Mesendoderm (in vitro differentiated cells): ENCODE measurements around the gene TUBA3E. TPM values are rescaled to one million over a fixed set of nuclear protein-coding genes. Genes with fewer than 3 reads are reported as not detected.
A peak's percentile ranks its signal among the peaks of the same experiment; 100 is the strongest.
"Not testable (repeated sequence)": the region's sequence is repeated elsewhere in the genome, so short reads cannot be mapped to it uniquely, and the experiment has no call there.

Source experiments
- DNase-seq: peaks from one replicate; pipeline ENCODE4 v3.0.0; 2013
- H2AK5ac ChIP-seq: 2 replicates; pipeline ENCODE4 v1.6.1; 2013; ENCODE audit warnings: low read length, inconsistent platforms
- H2BK120ac ChIP-seq: 2 replicates; pipeline ENCODE4 v1.6.1; 2013; ENCODE audit warnings: low read depth, mild to moderate bottlenecking, low read length, moderate library complexity, mixed read lengths
- H2BK15ac ChIP-seq: replicated peaks from 2 replicates; pipeline ENCODE4 v1.6.1; 2013; ENCODE audit warnings: low read depth, mild to moderate bottlenecking, moderate library complexity
- H2BK5ac ChIP-seq: 2 replicates; pipeline ENCODE4 v1.6.1; 2013; ENCODE audit warnings: low read length, inconsistent platforms
- H3K18ac ChIP-seq: 2 replicates; pipeline ENCODE4 v1.6.1; 2013; ENCODE audit warnings: mild to moderate bottlenecking, low read length, mixed read lengths
- H3K23ac ChIP-seq: one replicate; pipeline ENCODE4 v1.6.1; 2013; ENCODE audit warnings: low read length
- H3K27ac ChIP-seq: 2 replicates; pipeline ENCODE4 v1.5.1; 2013; ENCODE audit warnings: low read depth, mild to moderate bottlenecking, inconsistent platforms, low read length, moderate library complexity
- H3K27me3 ChIP-seq: 2 replicates; pipeline ENCODE4 v1.6.1; 2013; ENCODE audit warnings: low read length, control low read depth, mild to moderate bottlenecking, inconsistent platforms; ENCODE audit not compliant: insufficient read depth, poor library complexity
- H3K36me3 ChIP-seq: 2 replicates; pipeline ENCODE4 v1.6.1; 2013; ENCODE audit warnings: low read length, inconsistent platforms; ENCODE audit not compliant: control insufficient read depth, insufficient read depth
- H3K4ac ChIP-seq: one replicate; pipeline ENCODE4 v1.6.1; 2013; ENCODE audit warnings: low read depth, mild to moderate bottlenecking, low read length, moderate library complexity
- H3K4me1 ChIP-seq: 2 replicates; pipeline ENCODE4 v1.6.1; 2013; ENCODE audit warnings: low read depth, low read length, inconsistent platforms; ENCODE audit not compliant: control insufficient read depth
- H3K4me2 ChIP-seq: 2 replicates; pipeline ENCODE4 v1.6.1; 2013; ENCODE audit warnings: low read length
- H3K4me3 ChIP-seq: 2 replicates; pipeline ENCODE4 v1.5.1; 2013; ENCODE audit warnings: mild to moderate bottlenecking, low read length
- H3K56ac ChIP-seq: one replicate; pipeline ENCODE4 v1.6.1; 2013; ENCODE audit warnings: low read length
- H3K79me1 ChIP-seq: 2 replicates; pipeline ENCODE4 v1.6.1; 2013; ENCODE audit warnings: low read length, inconsistent platforms
- H3K79me2 ChIP-seq: 2 replicates; pipeline ENCODE4 v1.6.1; 2013; ENCODE audit warnings: mild to moderate bottlenecking, low read length; ENCODE audit not compliant: control insufficient read depth, insufficient read depth
- H3K9ac ChIP-seq: 2 replicates; pipeline ENCODE4 v1.6.1; 2013; ENCODE audit warnings: low read length, inconsistent platforms
- H4K5ac ChIP-seq: one replicate; pipeline ENCODE4 v1.6.1; 2013; ENCODE audit warnings: low read length
- H4K8ac ChIP-seq: one replicate; pipeline ENCODE4 v1.6.1; 2013; ENCODE audit warnings: low read depth, mild to moderate bottlenecking, control low read depth, low read length, moderate library complexity
- WGBS: extraction: QIAGEN DNeasy Blood & Tissue Kit; methylation state at CpG from one replicate; pipeline ENCODE4 v1.1.7; 2013; ENCODE audit warnings: low lambda C conversion rate, missing lambda C conversion rate; ENCODE audit not compliant: insufficient coverage; ENCODE audit errors: extremely low coverage; 5-methylcytosine and 5-hydroxymethylcytosine counted together
- polyA plus RNA-seq, 2 experiments: library from polyadenylated mRNA; stranded (reverse); fragments of 200-250 nt; gene quantifications; one replicate each; pipeline ENCODE4 v1.2.3, GENCODE V29; 2013

TUBA3E gene
- not detected for polyA plus RNA-seq (2013, experiment 1 of 2)
- polyA plus RNA-seq (2013, experiment 2 of 2): not detected

DNA sequence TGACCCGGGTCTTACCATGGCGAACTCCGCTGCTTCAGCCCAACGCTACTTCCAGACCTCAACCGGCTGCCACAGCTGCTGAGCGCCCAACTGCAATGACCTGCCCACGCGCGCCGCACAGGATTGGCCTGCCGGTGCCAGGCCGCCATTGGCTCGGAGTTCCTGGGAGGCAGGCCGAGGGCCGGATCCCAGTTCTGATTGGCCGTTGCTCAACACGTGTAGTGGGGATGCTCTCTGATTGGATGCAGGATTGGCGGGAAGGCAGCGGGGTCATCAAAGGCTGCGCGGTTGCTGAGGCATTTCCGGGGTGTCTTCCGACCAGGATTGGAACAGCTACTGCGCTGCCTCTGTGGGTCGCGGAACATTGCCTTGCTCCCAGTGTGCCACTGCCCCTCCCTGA lies at the start of gene TUBA3E:
Gene TUBA3E (minus strand): TSS at position 97 of the 400 bp plus-strand sequence. CDS start 79 bp downstream, at position 18.
- DNase-seq: no peak
- no CpG with 5 or more reads among the region's 26 CpGs for whole genome bisulfite sequencing
- H4K5ac ChIP-seq: no peak within 1 kb of the TSS

DNA sequence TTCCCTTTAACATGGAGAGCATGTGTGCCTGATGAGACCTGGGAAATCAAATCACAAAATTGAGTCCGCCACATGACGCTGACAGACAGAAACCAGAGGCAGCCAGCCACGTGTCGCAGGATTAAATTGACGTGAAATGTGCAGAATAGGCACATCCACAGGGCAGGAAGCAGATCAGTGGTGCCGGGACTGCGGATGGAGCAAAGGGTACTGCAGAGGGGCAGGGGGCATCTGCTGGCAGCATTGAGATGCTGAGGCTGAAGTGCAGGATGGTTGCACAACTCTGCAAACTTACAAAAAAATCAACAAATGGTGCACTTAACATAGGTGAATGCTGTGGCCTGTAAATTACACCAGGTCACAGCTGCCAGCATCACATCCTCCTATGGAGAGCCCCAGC lies 48.2 kb upstream of the TUBA3E start:
- Histone ChIP-seq H3K27me3 (no peaks in the 10 kb centered on the region), H3K23ac (no peak overlapping the region), H2BK120ac (no peak overlapping the region), H3K4me2 (no peak overlapping the region), H3K56ac (no peak overlapping the region), H3K18ac (no peak overlapping the region), H3K4ac (no peak overlapping the region), H2AK5ac (no peak overlapping the region), H3K4me3 (no peak overlapping the region), H4K5ac (no peak overlapping the region), H3K27ac (no peak overlapping the region), H2BK15ac (no peak overlapping the region), H3K36me3 (no peaks in the 10 kb centered on the region), H2BK5ac (no peak overlapping the region), H3K9ac (no peak overlapping the region), H3K79me1 (no peaks in the 10 kb centered on the region), H3K4me1 (no peaks in the 10 kb centered on the region), H4K8ac (no peak overlapping the region), H3K79me2 (no peaks in the 10 kb centered on the region)
- no peak for DNase-seq
- no CpG with 5 or more reads among the region's 7 CpGs for WGBS

More for the DNA sequence above, at the start of gene TUBA3E:
- no peak within 1 kb of the TSS for H2BK15ac ChIP-seq
- no peak within 1 kb of the TSS for H2BK5ac ChIP-seq
- no peaks in the 10 kb centered on the region for H3K4me1 ChIP-seq
- H3K23ac ChIP-seq: no peak within 1 kb of the TSS
- H3K4me2 ChIP-seq: no peak within 1 kb of the TSS
- no peak within 1 kb of the TSS for H3K18ac ChIP-seq
- no peak within 1 kb of the TSS for H2BK120ac ChIP-seq
- H3K79me2 ChIP-seq: no peaks in the 10 kb centered on the region
- no peaks in the 10 kb centered on the region for H3K79me1 ChIP-seq
- H4K8ac ChIP-seq: no peak within 1 kb of the TSS
- H3K4me3 ChIP-seq: no peak within 1 kb of the TSS
- no peak within 1 kb of the TSS for H2AK5ac ChIP-seq
- H3K27me3 ChIP-seq: no peaks in the 10 kb centered on the region
- H3K4ac ChIP-seq: no peak within 1 kb of the TSS
- no peak within 1 kb of the TSS for H3K9ac ChIP-seq
- H3K27ac ChIP-seq: no peak within 1 kb of the TSS
- H3K56ac ChIP-seq: no peak within 1 kb of the TSS
- no peaks in the 10 kb centered on the region for H3K36me3 ChIP-seq

DNA sequence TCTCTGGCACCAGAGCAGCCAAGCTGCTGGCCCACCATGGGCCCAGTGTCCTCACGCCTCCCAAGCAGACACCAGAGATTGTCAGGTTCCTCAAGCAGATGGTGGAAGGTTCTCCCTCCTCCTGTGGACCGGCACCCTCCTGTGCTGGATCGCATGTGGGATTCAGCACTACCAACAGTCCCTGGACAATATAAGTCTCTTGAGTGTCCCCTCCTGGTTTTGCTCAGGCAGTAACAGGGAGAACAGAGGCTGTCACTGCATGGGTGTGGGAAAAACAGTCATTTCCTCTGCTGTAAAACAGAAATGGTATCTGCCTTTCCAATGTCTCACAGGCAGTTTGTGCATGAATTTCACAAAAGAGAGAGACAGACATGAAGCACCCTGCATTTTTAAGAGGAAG lies 47.7 kb upstream of the TUBA3E start:
- peak; percentile 2 for DNase-seq
- Histone ChIP-seq H4K5ac (no peak overlapping the region), H3K9ac (no peak overlapping the region), H3K56ac (no peak overlapping the region), H3K4me3 (no peak overlapping the region), H3K4ac (no peak overlapping the region), H2AK5ac (no peak overlapping the region), H3K36me3 (no peaks in the 10 kb centered on the region), H3K79me1 (no peaks in the 10 kb centered on the region), H3K27ac (no peak overlapping the region), H3K27me3 (no peaks in the 10 kb centered on the region), H3K4me1 (no peaks in the 10 kb centered on the region), H2BK120ac (no peak overlapping the region), H4K8ac (no peak overlapping the region), H3K4me2 (no peak overlapping the region), H2BK15ac (no peak overlapping the region), H2BK5ac (no peak overlapping the region), H3K18ac (no peak overlapping the region), H3K79me2 (no peaks in the 10 kb centered on the region), H3K23ac (no peak overlapping the region)
- no CpG with 5 or more reads among the region's 3 CpGs for WGBS

DNA sequence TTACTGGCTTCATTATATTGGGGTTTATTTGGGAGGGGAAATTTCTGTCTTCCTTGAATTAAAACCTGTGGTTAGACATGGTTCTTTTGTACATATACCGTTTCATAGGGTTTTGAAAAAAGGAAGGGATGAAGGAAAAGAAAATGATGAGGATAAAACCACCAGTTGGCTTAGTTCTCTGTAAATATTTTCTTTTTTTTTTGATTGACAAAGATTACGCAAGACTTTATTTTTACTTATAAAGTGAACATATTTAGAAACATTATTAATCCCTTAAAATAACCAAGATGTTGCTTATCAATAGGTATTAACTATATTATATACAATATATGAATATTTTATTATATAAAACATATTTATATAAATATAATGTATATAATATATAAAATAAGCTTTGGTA lies 45.1 kb upstream of the TUBA3E start:
- H2BK120ac ChIP-seq: no peak overlapping the region
- H3K79me1 ChIP-seq: no peaks in the 10 kb centered on the region
- H3K18ac ChIP-seq: no peak overlapping the region
- no peak overlapping the region for H3K4me2 ChIP-seq
- no peak for DNase-seq
- H3K4ac ChIP-seq: no peak overlapping the region
- no peaks in the 10 kb centered on the region for H3K36me3 ChIP-seq
- no peak overlapping the region for H3K9ac ChIP-seq
- no peak overlapping the region for H4K5ac ChIP-seq
- no peak overlapping the region for H3K4me3 ChIP-seq
- H3K23ac ChIP-seq: no peak overlapping the region
- H2BK5ac ChIP-seq: no peak overlapping the region
- no CpG with 5 or more reads among the region's 2 CpGs for WGBS
- no peak overlapping the region for H3K56ac ChIP-seq
- no peaks in the 10 kb centered on the region for H3K27me3 ChIP-seq
- no peaks in the 10 kb centered on the region for H3K79me2 ChIP-seq
- no peaks in the 10 kb centered on the region for H3K4me1 ChIP-seq
- H4K8ac ChIP-seq: no peak overlapping the region
- no peak overlapping the region for H2BK15ac ChIP-seq
- H3K27ac ChIP-seq: no peak overlapping the region
- H2AK5ac ChIP-seq: no peak overlapping the region

DNA sequence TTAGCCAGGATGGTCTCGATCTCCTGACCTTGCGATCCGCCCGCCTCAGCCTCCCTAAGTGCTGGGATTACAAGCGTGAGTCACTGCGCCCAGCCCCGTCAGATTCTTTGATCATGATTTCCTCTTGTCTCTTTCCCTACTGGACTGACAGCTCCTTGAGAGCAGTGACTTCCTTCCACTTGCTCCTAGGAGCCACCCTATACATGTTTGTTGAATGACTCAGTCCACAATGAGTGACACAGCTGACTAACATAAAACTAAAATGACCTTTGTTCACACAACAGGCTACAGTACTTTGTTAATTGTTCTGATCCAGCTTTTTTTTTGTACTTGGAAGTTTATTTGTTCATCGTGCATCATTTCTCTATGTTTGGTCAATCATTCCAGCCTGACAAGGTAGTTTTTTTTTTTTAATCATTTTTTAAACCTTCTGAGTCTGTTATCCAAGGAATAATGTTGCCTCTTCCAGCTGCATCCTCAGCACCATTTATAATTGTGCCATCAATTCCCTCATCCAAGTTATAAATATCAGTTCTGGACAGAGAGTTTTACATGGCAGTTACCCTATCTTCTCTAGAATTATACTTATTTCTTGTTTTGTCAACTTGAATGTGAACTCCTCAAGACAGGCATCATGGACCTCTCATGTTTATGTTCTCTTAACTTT lies 42.9 kb upstream of the TUBA3E start:
- Histone ChIP-seq H3K23ac (no peak overlapping the region), H3K56ac (no peak overlapping the region)
- no CpG with 5 or more reads among the region's 8 CpGs for WGBS

DNA sequence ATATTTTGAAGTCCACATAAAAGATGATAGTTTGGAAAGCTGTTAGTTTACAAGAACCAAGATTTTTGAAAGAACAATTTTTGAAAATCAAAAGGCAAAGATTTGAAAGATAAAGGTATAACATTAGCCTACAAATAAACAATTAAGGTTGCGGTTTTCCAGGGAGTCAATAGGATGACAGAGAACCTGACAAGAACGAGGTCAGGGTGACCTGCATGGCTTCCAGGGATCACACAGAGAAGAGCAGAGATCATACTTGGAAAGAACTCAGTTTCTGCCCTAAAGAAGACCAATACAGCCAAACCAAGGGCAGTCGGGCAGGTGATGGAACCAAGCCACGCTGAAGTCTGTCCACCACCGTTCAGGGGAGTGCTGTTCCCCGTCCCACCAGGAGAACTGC lies 41.3 kb upstream of the TUBA3E start:
- H3K36me3 ChIP-seq, H2BK5ac ChIP-seq, H3K4ac ChIP-seq, H3K79me1 ChIP-seq, H3K23ac ChIP-seq, H2BK15ac ChIP-seq, H3K27me3 ChIP-seq, H3K79me2 ChIP-seq, H3K4me1 ChIP-seq, H4K5ac ChIP-seq, H3K27ac ChIP-seq, H3K56ac ChIP-seq, DNase-seq, H3K9ac ChIP-seq, H2BK120ac ChIP-seq, H3K4me2 ChIP-seq, H2AK5ac ChIP-seq, H3K18ac ChIP-seq, H4K8ac ChIP-seq, H3K4me3 ChIP-seq: not testable (repeated sequence)
- no CpG with 5 or more reads among the region's 6 CpGs for WGBS

More for the DNA sequence above, 42.9 kb upstream of the TUBA3E start:
- no peaks in the 10 kb centered on the region for H3K79me1 ChIP-seq
- no peak overlapping the region for H4K8ac ChIP-seq
- H3K4ac ChIP-seq: no peak overlapping the region
- H3K27me3 ChIP-seq: no peaks in the 10 kb centered on the region
- no peak overlapping the region for H2BK5ac ChIP-seq
- H3K4me2 ChIP-seq: no peak overlapping the region
- no peak overlapping the region for H3K9ac ChIP-seq
- no peak overlapping the region for H3K4me3 ChIP-seq
- no peak overlapping the region for H2BK15ac ChIP-seq
- H3K27ac ChIP-seq: no peak overlapping the region
- no peak overlapping the region for H4K5ac ChIP-seq
- no peak overlapping the region for H2BK120ac ChIP-seq
- H3K18ac ChIP-seq: no peak overlapping the region
- H3K4me1 ChIP-seq: no peaks in the 10 kb centered on the region
- H3K36me3 ChIP-seq: no peaks in the 10 kb centered on the region
- no peaks in the 10 kb centered on the region for H3K79me2 ChIP-seq
- peak; percentile 58 for DNase-seq
- no peak overlapping the region for H2AK5ac ChIP-seq
